Lung (tissue), 12 donors: ENCODE measurements around the gene IL1RAPL1. TPM values are rescaled to one million over a fixed set of nuclear protein-coding genes. Genes with fewer than 3 reads are reported as not detected.
"Not testable (repeated sequence)": the region's sequence is repeated elsewhere in the genome, so short reads cannot be mapped to it uniquely, and the experiment has no call there.

Experiments used
- ATAC-seq: fragments of 200-7000 bp; cut with Tn5 transposase; one replicate; pipeline ENCODE4 v1.9.1; 2020; ENCODE audit warnings: moderate number of reproducible peaks; ENCODE audit not compliant: insufficient read depth, low FRiP score
- DNase-seq, 3 donors: peaks; one replicate each; pipeline ENCODE4 v3.0.0-alpha.2; 2013 to 2017
- H3K27ac ChIP-seq, 2 donors: one replicate each; pipeline ENCODE4 v1.5.1; 2013; ENCODE audit warnings: mild to moderate bottlenecking in 2 of 2, moderate library complexity in 2 of 2, control low read depth in 1 of 2, inconsistent platforms in 1 of 2, low read depth in 1 of 2, low read length in 1 of 2
- H3K27me3 ChIP-seq, 3 donors: one replicate each; pipeline ENCODE4 v1.5.1; 2013; ENCODE audit warnings: low read length in 2 of 3; ENCODE audit not compliant: control insufficient read depth in 3 of 3, insufficient read depth in 3 of 3
- H3K36me3 ChIP-seq, 4 donors: one replicate each; pipeline ENCODE4 v1.5.1; 2013; ENCODE audit warnings: low read length in 4 of 4, mild to moderate bottlenecking in 1 of 4, moderate library complexity in 1 of 4; ENCODE audit not compliant: control insufficient read depth in 4 of 4, insufficient read depth in 4 of 4
- H3K4me1 ChIP-seq, 5 donors: one replicate each; pipeline ENCODE4 v1.5.1; 2013; ENCODE audit warnings: low read length in 5 of 5, mild to moderate bottlenecking in 2 of 5, moderate library complexity in 1 of 5; ENCODE audit not compliant: control insufficient read depth in 5 of 5, insufficient read depth in 5 of 5
- H3K4me3 ChIP-seq: one replicate; pipeline ENCODE4 v1.5.1; 2013; ENCODE audit warnings: mild to moderate bottlenecking, control low read depth, moderate library complexity
- H3K9ac ChIP-seq, 2 donors: one replicate each; pipeline ENCODE4 v1.5.1; 2013; ENCODE audit warnings: low read length in 2 of 2, control low read depth in 1 of 2; ENCODE audit not compliant: insufficient read depth in 1 of 2
- H3K9me3 ChIP-seq, 4 donors: one replicate each; pipeline ENCODE4 v1.5.1; 2013; ENCODE audit warnings: low read length in 3 of 4, mild to moderate bottlenecking in 1 of 4, moderate library complexity in 1 of 4; ENCODE audit not compliant: control insufficient read depth in 4 of 4, insufficient read depth in 3 of 4
- WGBS, 2 donors: extraction: QIAGEN DNeasy Blood & Tissue Kit; methylation state at CpG; one replicate each; pipeline ENCODE4 v1.1.7; 2013; 5-methylcytosine and 5-hydroxymethylcytosine counted together
- polyA plus RNA-seq, 2 donors: library from polyadenylated mRNA; stranded (reverse); fragments of 200-250 nt; gene quantifications; one replicate each; pipeline ENCODE4 v1.2.1, GENCODE V29; 2013
- total RNA-seq, 2 donors: library from RNA; depleted of rRNA in 1 of 2; stranded (reverse); fragments of >200 nt in 1 of 2; gene quantifications; one replicate each; pipeline ENCODE4 v1.2.1, GENCODE V29; 2014 to 2021
- TF ChIP-seq, protein P1 (sequence below): IDR thresholded peaks from 2 replicates; pipeline ENCODE4 v1.5.1; 2012; ENCODE audit warnings: mild to moderate bottlenecking; ENCODE audit errors: control extremely low read depth, extremely low read depth
- donor health status: control.
- donor health status: control.
- donor health status: Bipolar disorder and iron deficiency.
- donor health status: healthy.
- donor health status: DM: yes; HTN: yes; CAD: no.

Gene IL1RAPL1
- total and polyA plus RNA-seq, 4 donors: 2.2 TPM; not detected in 3

DNA sequence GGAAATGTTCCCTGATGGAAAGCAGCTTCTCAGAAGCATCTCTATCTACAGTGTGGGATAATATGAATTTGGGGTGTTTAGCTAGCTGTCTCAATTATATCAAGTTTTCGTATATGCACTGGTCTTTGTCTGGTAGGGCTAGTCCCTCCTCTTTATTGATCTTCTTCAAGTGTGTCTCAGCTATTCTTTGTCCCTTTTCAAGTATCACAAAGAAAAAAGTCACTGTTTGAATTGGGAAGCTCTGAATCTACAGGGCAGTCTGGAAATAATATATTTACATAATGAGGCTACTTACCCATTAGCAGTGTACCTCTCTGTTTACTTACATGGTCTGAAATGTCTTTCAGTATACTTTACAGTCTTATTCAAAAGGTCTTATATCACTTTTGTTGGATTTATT is 526.0 kb downstream of the IL1RAPL1 start:
- Histone ChIP-seq H3K4me1 (no peaks in the 10 kb centered on the region), H3K9ac (no peak overlapping the region), H3K4me3 (no peak overlapping the region), H3K27me3 (peaks cover 0 to 10% (median 0%) of the 10 kb centered on the region in 3 donors), H3K27ac (no peak overlapping the region), H3K9me3 (no peaks in the 10 kb centered on the region), H3K36me3 (no peaks in the 10 kb centered on the region)
- ATAC-seq (no peak), DNase-seq (no peak)
- TF ChIP-seq, protein P1, sequence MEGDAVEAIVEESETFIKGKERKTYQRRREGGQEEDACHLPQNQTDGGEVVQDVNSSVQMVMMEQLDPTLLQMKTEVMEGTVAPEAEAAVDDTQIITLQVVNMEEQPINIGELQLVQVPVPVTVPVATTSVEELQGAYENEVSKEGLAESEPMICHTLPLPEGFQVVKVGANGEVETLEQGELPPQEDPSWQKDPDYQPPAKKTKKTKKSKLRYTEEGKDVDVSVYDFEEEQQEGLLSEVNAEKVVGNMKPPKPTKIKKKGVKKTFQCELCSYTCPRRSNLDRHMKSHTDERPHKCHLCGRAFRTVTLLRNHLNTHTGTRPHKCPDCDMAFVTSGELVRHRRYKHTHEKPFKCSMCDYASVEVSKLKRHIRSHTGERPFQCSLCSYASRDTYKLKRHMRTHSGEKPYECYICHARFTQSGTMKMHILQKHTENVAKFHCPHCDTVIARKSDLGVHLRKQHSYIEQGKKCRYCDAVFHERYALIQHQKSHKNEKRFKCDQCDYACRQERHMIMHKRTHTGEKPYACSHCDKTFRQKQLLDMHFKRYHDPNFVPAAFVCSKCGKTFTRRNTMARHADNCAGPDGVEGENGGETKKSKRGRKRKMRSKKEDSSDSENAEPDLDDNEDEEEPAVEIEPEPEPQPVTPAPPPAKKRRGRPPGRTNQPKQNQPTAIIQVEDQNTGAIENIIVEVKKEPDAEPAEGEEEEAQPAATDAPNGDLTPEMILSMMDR: no peak
- WGBS, 2 donors: 81 to 82% methylated on average over 1 of the region's 1 CpG

DNA sequence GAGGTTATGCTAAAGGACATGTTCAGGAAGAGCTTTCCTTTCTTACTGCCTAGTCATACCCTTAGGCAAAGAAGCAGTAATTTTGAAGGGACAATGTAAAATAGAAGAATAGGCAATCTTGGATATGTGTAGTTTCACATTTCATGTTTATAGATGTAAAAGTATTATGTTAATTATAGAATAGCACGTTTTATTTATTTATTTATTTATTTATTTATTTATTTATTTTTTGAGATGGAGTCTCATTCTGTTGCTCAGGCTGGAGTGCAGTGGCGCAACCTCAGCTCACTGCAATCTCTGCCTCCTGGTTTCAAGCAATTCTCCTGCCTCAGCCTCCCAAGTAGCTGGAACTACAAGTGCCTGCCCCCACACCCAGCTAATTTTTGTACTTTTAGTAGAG is 535.6 kb downstream of the IL1RAPL1 start:
- H3K9ac ChIP-seq, DNase-seq, H3K27ac ChIP-seq, H3K36me3 ChIP-seq, H3K27me3 ChIP-seq, ATAC-seq, H3K4me3 ChIP-seq, H3K9me3 ChIP-seq, H3K4me1 ChIP-seq: not testable (repeated sequence)
- 49 to 56% methylated on average over 2 of the region's 2 CpGs for WGBS, 2 donors

DNA sequence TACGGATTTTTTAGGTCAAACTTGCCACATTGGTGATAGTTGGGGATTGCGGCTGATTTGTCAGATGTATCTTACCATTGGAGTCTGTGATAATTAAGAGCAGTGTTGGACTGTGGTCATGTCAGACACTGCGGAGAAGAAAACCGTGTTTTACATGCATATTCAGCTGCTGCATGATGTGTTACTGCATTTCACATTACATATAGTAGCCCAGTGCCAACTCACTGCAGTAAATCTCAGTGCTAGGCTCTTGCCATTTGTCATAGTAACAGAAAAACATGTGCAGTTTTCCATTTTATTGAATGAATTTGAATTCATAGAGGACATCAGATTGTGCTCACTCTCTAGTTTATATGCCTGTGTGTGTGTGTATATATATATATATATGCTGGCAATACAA is 543.7 kb downstream of the IL1RAPL1 start:
- no peaks in the 10 kb centered on the region for H3K9me3 ChIP-seq
- H3K9ac ChIP-seq: no peak overlapping the region
- no peaks in the 10 kb centered on the region for H3K36me3 ChIP-seq
- no peaks in the 10 kb centered on the region for H3K4me1 ChIP-seq
- DNase-seq (no peak), ATAC-seq (no peak)
- TF ChIP-seq, protein P1: no peak
- H3K27me3 ChIP-seq: no peaks in the 10 kb centered on the region
- no peak overlapping the region for H3K4me3 ChIP-seq
- WGBS, 2 donors: 53 to 94% methylated on average over 4 of the region's 4 CpGs
- no peak overlapping the region for H3K27ac ChIP-seq

DNA sequence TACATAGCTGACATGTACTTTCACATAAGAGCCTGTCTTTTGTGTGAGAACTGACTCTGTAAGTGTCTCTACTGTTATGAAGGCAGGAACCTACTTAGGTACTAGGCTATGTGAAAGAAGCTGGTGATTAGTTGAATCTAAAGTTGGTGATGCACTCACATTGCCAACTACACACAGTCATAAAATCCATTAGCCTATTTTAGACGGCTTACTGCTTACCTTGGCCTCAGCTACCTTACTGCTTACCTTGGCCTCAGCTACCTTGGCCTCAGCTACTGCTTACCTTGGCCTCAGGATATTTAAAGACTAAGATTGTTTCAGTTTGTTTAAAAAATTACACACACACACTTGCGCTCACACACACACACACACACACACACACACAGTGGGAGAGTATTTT is 549.7 kb downstream of the IL1RAPL1 start:
- Histone ChIP-seq H3K9ac (no peak overlapping the region), H3K27me3 (peaks cover 0 to 4% (median 0%) of the 10 kb centered on the region in 3 donors), H3K4me1 (no peaks in the 10 kb centered on the region), H3K4me3 (no peak overlapping the region), H3K27ac (no peak overlapping the region), H3K36me3 (no peaks in the 10 kb centered on the region), H3K9me3 (no peaks in the 10 kb centered on the region)
- 71 to 81% methylated on average over 2 of the region's 2 CpGs for WGBS, 2 donors
- TF ChIP-seq, protein P1: no peak
- DNase-seq: no peak
- no peak for ATAC-seq
